Left lung (tissue), 10 donors: Measurements from ENCODE around the gene ANGPTL7. TPM values are rescaled to one million over a fixed set of nuclear protein-coding genes. Genes with fewer than 3 reads are reported as not detected.

Source experiments
- ATAC-seq: fragments of 200-7000 bp; cut with Tn5 transposase; one replicate; pipeline ENCODE4 v1.9.1; 2020; ENCODE audit warnings: moderate library complexity
- DNase-seq, 4 donors: peaks; one replicate each; pipeline ENCODE4 v3.0.0-alpha.2; 2013 to 2020
- H3K27ac ChIP-seq, 2 donors: fragments of 200-600 bp; sonication (generic) in 1 of 2; one replicate each; pipeline versions ENCODE4 v1.5.0 to v1.8.0; 2020 to 2021
- H3K27me3 ChIP-seq, 2 donors: fragments of 200-600 bp; sonication (generic) in 1 of 2; one replicate each; pipeline versions ENCODE4 v1.5.0 to v1.8.0; 2020 to 2021
- H3K36me3 ChIP-seq, 2 donors: fragments of 200-600 bp; sonication (generic) in 1 of 2; one replicate each; pipeline versions ENCODE4 v1.5.0 to v1.8.0; 2020 to 2021
- H3K4me1 ChIP-seq, 2 donors: fragments of 200-600 bp; one replicate each; pipeline ENCODE4 v1.8.0; 2021
- H3K4me3 ChIP-seq, 2 donors: fragments of 200-600 bp; sonication (generic) in 1 of 2; one replicate each; pipeline versions ENCODE4 v1.5.0 to v1.8.0; 2020 to 2021; ENCODE audit warnings: mild to moderate bottlenecking in 1 of 2
- H3K9me3 ChIP-seq, 2 donors: fragments of 200-600 bp; sonication (generic) in 1 of 2; one replicate each; pipeline versions ENCODE4 v1.5.0 to v1.8.0; 2020 to 2021
- intact Hi-C, 2 donors: fragments of 100-400 bp; cut with DNase I; formaldehyde crosslinking; loops; one replicate each; pipeline versions ENCODE4 v1.11.2 to v1.14.2; 2022
- polyA plus RNA-seq, 6 donors: library from polyadenylated mRNA; unstranded; fragments of 120-200 nt; gene quantifications; one replicate each; pipeline ENCODE4 v1.2.1, GENCODE V29; 2013; ENCODE audit not compliant: insufficient read length in 6 of 6
- total RNA-seq, 2 donors: library from RNA; stranded (reverse); fragmentation: NEBNext Ultra II Directional; extraction: Animal tissue kit (Norgen Biotek cat#: 25700); gene quantifications; one replicate each; pipeline ENCODE4 v1.2.1, GENCODE V29; 2021
- TF ChIP-seq, protein P1 (sequence below), 2 donors: fragments of 200-600 bp; sonication (generic) in 1 of 2; IDR thresholded peaks; one replicate each; pipeline versions ENCODE4 v1.5.0 to v1.8.0; 2021; ENCODE audit warnings: antibody characterized with exemption in 2 of 2
- donor health status: DM: no; HTN: yes; CAD: no.
- donor health status: DM: no; HTN: no; CAD: no.

Gene ANGPTL7
- total and polyA plus RNA-seq, 8 donors, result 0.07 to 1.6 (median 0.20) TPM

DNA sequence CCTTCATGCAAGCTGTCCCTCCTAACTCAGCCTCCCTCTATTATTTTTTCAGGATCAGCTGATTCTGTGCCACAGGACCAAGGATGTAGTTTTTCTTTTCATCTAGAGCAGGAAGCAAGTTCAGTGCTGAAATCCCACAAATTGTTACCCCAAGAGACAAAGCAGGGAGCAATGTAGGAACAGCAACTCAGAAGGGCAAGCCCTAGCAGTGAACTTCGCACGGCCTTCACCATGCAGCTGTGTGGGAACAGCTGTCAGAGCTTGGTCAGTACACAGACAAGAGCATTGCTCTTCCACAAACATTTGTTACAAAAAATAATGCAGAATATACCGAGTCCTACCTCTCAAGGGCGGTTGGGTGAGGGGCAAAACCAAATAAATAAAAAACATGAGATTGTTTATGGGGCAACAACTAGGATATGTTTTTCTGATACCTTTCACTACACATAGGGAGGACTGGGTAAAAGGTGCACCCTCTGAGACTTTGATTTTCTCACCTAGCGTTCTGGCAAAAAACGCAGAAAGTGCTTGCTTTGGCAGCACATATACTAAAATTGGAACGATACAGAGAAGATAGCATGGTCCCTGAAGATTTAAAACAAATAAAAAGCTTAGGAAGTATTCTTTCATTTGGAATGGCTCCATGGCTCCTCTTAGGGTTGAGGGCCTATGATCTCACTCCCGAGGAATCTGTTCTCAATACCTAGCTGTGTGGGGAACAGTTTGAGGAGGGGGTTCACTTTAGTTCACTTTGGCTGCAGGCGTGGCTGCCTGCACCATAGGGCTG, 37.1 kb upstream of the ANGPTL7 start:
- Histone ChIP-seq H3K9me3 (no peaks in the 10 kb centered on the region), H3K27me3 (no peaks in the 10 kb centered on the region), H3K27ac (peak overlapping the region; percentile 2 to 16), H3K4me3 (no peak overlapping the region), H3K4me1 (peaks cover 16 to 18% of the 10 kb centered on the region in 2 donors), H3K36me3 (peaks cover 0 to 73% of the 10 kb centered on the region in 2 donors)
- peak in 1 of 4 donors; percentile 62 for DNase-seq
- intact Hi-C loops, result no loop called here
- TF ChIP-seq, protein P1, sequence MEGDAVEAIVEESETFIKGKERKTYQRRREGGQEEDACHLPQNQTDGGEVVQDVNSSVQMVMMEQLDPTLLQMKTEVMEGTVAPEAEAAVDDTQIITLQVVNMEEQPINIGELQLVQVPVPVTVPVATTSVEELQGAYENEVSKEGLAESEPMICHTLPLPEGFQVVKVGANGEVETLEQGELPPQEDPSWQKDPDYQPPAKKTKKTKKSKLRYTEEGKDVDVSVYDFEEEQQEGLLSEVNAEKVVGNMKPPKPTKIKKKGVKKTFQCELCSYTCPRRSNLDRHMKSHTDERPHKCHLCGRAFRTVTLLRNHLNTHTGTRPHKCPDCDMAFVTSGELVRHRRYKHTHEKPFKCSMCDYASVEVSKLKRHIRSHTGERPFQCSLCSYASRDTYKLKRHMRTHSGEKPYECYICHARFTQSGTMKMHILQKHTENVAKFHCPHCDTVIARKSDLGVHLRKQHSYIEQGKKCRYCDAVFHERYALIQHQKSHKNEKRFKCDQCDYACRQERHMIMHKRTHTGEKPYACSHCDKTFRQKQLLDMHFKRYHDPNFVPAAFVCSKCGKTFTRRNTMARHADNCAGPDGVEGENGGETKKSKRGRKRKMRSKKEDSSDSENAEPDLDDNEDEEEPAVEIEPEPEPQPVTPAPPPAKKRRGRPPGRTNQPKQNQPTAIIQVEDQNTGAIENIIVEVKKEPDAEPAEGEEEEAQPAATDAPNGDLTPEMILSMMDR (IDR thresholded peaks at IDR 0.05), result no peak
- peak; percentile 87 for ATAC-seq

DNA sequence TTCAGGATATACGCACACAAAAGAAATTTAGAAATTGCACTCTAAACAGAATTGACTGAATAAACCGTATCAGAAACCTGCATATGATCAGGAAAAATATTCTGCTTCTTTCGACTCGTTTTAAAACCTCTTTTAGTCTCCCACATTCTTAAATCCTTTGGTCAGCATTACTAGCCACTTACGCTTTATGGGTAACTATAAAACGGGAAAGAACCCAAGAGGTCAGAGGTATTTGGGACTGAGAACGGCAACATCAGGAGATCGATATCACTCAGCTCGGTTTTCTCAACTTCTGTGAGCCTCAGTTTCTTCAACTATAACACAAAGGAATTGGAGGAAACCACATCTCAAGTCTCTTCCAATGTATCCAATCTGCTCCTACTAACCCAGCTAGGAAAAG, 36.4 kb upstream of the ANGPTL7 start:
- Histone ChIP-seq H3K27me3 (no peaks in the 10 kb centered on the region), H3K9me3 (no peaks in the 10 kb centered on the region), H3K27ac (peak overlapping the region in 1 of 2 donors; percentile 2), H3K36me3 (peaks cover 0 to 69% of the 10 kb centered on the region in 2 donors), H3K4me3 (no peak overlapping the region), H3K4me1 (peaks cover 13 to 18% of the 10 kb centered on the region in 2 donors)
- TF ChIP-seq, protein P1 (IDR thresholded peaks at IDR 0.05), result no peak
- intact Hi-C loops, result no loop called here
- ATAC-seq (no peak), DNase-seq (no peak)

DNA sequence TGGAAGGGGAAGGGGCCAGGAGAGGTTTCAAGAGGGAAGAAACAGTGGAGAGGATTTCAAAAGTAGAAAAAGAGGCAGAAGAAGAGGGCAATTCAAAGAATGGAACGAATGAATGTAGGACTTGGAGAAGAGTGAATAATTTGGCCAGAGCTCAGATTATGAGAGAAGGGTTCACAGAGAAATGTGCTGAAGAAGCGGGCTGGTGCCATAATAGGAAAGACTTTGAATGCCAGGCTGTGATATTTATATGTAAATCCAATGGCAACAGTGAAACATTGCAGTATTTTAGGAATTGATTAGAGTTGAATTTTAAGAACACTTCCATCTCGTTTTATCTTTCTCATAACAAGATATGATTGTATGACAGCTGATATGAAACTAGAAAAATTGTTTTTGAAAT, 36.0 kb upstream of the ANGPTL7 start:
- ATAC-seq (no peak), DNase-seq (no peak)
- Histone ChIP-seq H3K9me3 (no peaks in the 10 kb centered on the region), H3K27me3 (no peaks in the 10 kb centered on the region), H3K4me1 (peaks cover 13 to 20% of the 10 kb centered on the region in 2 donors), H3K4me3 (no peak overlapping the region), H3K36me3 (peaks cover 0 to 65% of the 10 kb centered on the region in 2 donors), H3K27ac (no peak overlapping the region)
- intact Hi-C loops, result no loop called here
- TF ChIP-seq, protein P1 (IDR thresholded peaks at IDR 0.05), result no peak

- H3K36me3 ChIP-seq, result peaks cover 0 to 52% of the 10 kb centered on the region in 2 donors
- no peak overlapping the region for H3K4me3 ChIP-seq
- intact Hi-C loops, result no loop called here
- no peak overlapping the region for H3K27ac ChIP-seq
- DNase-seq (no peak), ATAC-seq (no peak)
- TF ChIP-seq, protein P1 (IDR thresholded peaks at IDR 0.05), result no peak
- no peaks in the 10 kb centered on the region for H3K27me3 ChIP-seq
- H3K9me3 ChIP-seq, result no peaks in the 10 kb centered on the region
- peaks cover 14 to 16% of the 10 kb centered on the region in 2 donors for H3K4me1 ChIP-seq
These were observed 32.7 kb upstream of the ANGPTL7 start for GRCh38 chr1:11156441-11156840.

DNA sequence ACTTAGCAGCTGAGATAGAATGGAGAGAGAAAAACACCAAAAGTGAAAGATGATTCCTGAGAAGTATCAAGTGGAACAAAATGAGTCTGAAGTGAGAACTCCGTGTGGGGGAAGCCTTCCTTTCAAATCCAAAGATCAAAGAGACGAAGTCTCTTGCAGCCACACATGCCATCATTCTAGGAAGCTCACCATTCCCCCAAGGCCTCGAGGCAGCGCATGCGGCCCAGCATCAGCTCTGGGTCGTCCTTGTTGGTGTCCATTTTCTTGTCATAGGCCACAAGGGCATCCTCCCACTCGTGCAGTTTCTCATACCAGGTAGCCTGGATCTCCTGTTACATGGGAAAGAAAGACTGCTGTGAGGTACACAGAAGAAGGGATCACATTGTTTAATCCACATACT, 32.2 kb upstream of the ANGPTL7 start:
- intact Hi-C loops, result no loop called here
- ATAC-seq, result no peak

More for the DNA sequence above, 32.2 kb upstream of the ANGPTL7 start:
- H3K36me3 ChIP-seq, result peaks cover 0 to 50% of the 10 kb centered on the region in 2 donors
- TF ChIP-seq, protein P1 (IDR thresholded peaks at IDR 0.05), result no peak
- H3K4me1 ChIP-seq, result peaks cover 9 to 11% of the 10 kb centered on the region in 2 donors
- no peak for DNase-seq
- no peaks in the 10 kb centered on the region for H3K9me3 ChIP-seq
- no peak overlapping the region for H3K4me3 ChIP-seq
- H3K27me3 ChIP-seq, result no peaks in the 10 kb centered on the region
- no peak overlapping the region for H3K27ac ChIP-seq
